ENCODE measurements around the gene ATIC. TPM values are rescaled to one million over a fixed set of nuclear protein-coding genes. Genes with fewer than 3 reads are reported as not detected.

The ATIC gene
- total RNA-seq, 1 experiment from 2014 or later: 173 TPM

- TF ChIP-seq REST (IDR thresholded peaks at IDR 0.05; ENCODE audit: low read depth) (no peak), FOSL1 (IDR thresholded peaks at IDR 0.05; ENCODE audit: low read depth) (no peak), SIN3A (IDR thresholded peaks at IDR 0.05; ENCODE audit: low read depth) (no peak)
Measured at GRCh38 chr2:215384710-215385109, 72.9 kb downstream of the ATIC start (continued).

GRCh38 chr2:215386566-215386965 is 74.7 kb downstream of the ATIC start:
- Histone ChIP-seq H3K4me3 (replicated peaks in 1 of 2; ENCODE audit: low read depth in 1 of 2, low read length in 2 of 2) (no peak overlapping the region), H3K9me2 (ENCODE audit: insufficient read depth) (no peaks in the 10 kb centered on the region), H3K79me2 (ENCODE audit: insufficient read depth, low read length) (no peaks in the 10 kb centered on the region), H3K27me3 (ENCODE audit: insufficient read depth, low read length) (no peaks in the 10 kb centered on the region), H3K9me3 (ENCODE audit: control insufficient read depth in 1 of 2, insufficient read depth in 1 of 2, low read depth in 1 of 2, low read length in 2 of 2) (no peaks in the 10 kb centered on the region), H3K4me1 (ENCODE audit: control insufficient read depth in 1 of 2, insufficient read depth in 2 of 2, low read length in 2 of 2) (peaks cover 0 to 6% of the 10 kb centered on the region in 2 experiments; a peak in 2 of 4 replicates), H3K4me2 (ENCODE audit: low read length) (no peak overlapping the region), H4K20me1 (ENCODE audit: insufficient read depth) (no peaks in the 10 kb centered on the region), H3K9ac (ENCODE audit: low read length) (no peak overlapping the region), H3K27ac (ENCODE audit: low read depth, low read length) (no peak overlapping the region), H3K36me3 (ENCODE audit: control insufficient read depth in 1 of 2, insufficient read depth in 2 of 2, low read length in 2 of 2) (no peaks in the 10 kb centered on the region), H2AFZ (ENCODE audit: low read depth, low read length, poor library complexity, severe bottlenecking) (no peak overlapping the region)
- DNase-seq (ENCODE audit: low read depth, low spot score) (no peak), ATAC-seq (no peak)
- CTCF ChIA-PET: no interaction called here
- TF ChIP-seq SIN3A (IDR thresholded peaks at IDR 0.05; ENCODE audit: low read depth) (no peak), EZH2phosphoT487 (IDR thresholded peaks at IDR 0.05; ENCODE audit: borderline replicate concordance) (no peak), JUND (IDR thresholded peaks at IDR 0.05) (no peak), EZH2 (IDR thresholded peaks at IDR 0.05) (no peak), RAD21 (IDR thresholded peaks at IDR 0.05; ENCODE audit: low read depth) (no peak), REST (IDR thresholded peaks at IDR 0.05; ENCODE audit: low read depth) (no peak), TCF7L2 (IDR thresholded peaks at IDR 0.05; ENCODE audit: borderline replicate concordance, extremely low read depth, insufficient read depth, insufficient read length) (no peak), CEBPB (IDR thresholded peaks at IDR 0.05; ENCODE audit: low read depth) (no peak), ZBTB33 (IDR thresholded peaks at IDR 0.05; ENCODE audit: extremely low read depth, insufficient replicate concordance, low read length) (no peak), ELF1 (IDR thresholded peaks at IDR 0.05; ENCODE audit: borderline replicate concordance, low read depth) (no peak), YY1 (IDR thresholded peaks at IDR 0.05; ENCODE audit: extremely low read depth, insufficient replicate concordance, low read depth, low read length) (no peak), POLR2AphosphoS5 (IDR thresholded peaks at IDR 0.05; ENCODE audit: low read depth, low read length) (no peak)
- RAD21 ChIA-PET (ENCODE audit: low non-redundant PET in 1 of 2, low total read pairs in 2 of 2, uncharacterized antibody in 2 of 2, unreplicated experiment in 2 of 2): no interaction called here
- POLR2A ChIA-PET: no interaction called here
- BruUV-seq (replicated peaks): no TSS peak
- intact Hi-C loops (cut with micrococcal nuclease): no loop called here

All from HCT116 (cell line).